ENCODE data around the gene PCDH18.

PCDH18 gene

DNA sequence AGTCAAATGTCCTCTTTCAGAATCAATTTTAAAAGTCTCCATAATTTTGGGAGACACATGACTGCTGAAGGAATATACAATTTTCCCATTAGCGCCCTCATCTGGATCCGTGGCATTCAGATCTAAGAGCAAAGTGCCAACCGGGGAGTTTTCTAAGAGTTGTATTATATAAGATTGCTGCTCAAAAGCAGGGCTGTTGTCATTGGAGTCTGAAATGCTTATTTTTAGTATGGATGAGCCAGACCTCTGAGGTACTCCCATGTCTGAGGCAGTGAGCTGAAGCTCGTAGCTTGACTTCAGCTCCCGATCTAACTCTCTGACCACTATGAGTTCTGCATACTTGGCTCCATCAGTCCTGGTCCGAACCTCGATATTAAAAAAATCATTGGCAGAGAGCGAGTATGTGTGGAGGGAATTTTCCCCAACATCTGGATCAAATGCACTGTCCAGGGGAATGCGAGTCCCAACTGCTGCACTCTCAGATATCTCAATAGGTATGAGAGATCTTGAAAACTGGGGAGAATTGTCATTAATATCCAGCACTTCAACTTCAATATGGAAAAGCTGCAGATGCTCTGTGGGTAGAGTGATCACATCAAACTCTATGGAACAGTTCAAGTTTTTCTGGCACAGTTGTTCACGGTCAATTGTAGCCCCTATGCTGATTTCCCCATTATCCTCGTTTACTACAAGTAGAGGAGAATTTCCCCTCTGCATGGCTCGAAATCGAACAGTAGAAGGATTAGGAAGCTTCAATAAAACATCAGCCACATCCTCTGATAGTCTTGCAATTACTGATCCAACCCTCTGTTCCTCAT lies 917 bp downstream of the PCDH18 start:
- Histone ChIP-seq H3K79me2 (ENCODE audit: insufficient read depth, low read length) (no peaks in the 10 kb centered on the region), H3K4me1 (ENCODE audit: insufficient read depth, low read length) (no peaks in the 10 kb centered on the region), H3K9me3 (ENCODE audit: insufficient read depth, low read length, severe bottlenecking) (no peaks in the 10 kb centered on the region), H3K4me3 (ENCODE audit: low read depth in 1 of 2, low read length in 2 of 2) (no peak overlapping the region), H4K20me1 (ENCODE audit: insufficient read depth, low read length) (no peaks in the 10 kb centered on the region), H3K36me3 (ENCODE audit: insufficient read depth, low read length) (no peaks in the 10 kb centered on the region), H2AFZ (ENCODE audit: low read depth, low read length) (no peak overlapping the region), H3K9ac (ENCODE audit: low read depth, low read length) (no peak overlapping the region), H3K27me3 (ENCODE audit: insufficient read depth, low read length, poor library complexity) (no peaks in the 10 kb centered on the region), H3K4me2 (ENCODE audit: insufficient read depth, low read length) (no peak overlapping the region), H3K27ac (ENCODE audit: low read length) (no peak overlapping the region)
- no peak for ATAC-seq (ENCODE audit: insufficient read depth, low read depth)
- TF ChIP-seq, protein P1, sequence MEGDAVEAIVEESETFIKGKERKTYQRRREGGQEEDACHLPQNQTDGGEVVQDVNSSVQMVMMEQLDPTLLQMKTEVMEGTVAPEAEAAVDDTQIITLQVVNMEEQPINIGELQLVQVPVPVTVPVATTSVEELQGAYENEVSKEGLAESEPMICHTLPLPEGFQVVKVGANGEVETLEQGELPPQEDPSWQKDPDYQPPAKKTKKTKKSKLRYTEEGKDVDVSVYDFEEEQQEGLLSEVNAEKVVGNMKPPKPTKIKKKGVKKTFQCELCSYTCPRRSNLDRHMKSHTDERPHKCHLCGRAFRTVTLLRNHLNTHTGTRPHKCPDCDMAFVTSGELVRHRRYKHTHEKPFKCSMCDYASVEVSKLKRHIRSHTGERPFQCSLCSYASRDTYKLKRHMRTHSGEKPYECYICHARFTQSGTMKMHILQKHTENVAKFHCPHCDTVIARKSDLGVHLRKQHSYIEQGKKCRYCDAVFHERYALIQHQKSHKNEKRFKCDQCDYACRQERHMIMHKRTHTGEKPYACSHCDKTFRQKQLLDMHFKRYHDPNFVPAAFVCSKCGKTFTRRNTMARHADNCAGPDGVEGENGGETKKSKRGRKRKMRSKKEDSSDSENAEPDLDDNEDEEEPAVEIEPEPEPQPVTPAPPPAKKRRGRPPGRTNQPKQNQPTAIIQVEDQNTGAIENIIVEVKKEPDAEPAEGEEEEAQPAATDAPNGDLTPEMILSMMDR (IDR thresholded peaks at IDR 0.05; ENCODE audit: borderline replicate concordance, extremely low read depth, low read length, poor library complexity, severe bottlenecking), result no peak
- no peak for TF ChIP-seq EZH2 (IDR thresholded peaks at IDR 0.05; ENCODE audit: borderline replicate concordance, low read depth, low read length, severe bottlenecking)
- DNase-seq, result no peak

DNA sequence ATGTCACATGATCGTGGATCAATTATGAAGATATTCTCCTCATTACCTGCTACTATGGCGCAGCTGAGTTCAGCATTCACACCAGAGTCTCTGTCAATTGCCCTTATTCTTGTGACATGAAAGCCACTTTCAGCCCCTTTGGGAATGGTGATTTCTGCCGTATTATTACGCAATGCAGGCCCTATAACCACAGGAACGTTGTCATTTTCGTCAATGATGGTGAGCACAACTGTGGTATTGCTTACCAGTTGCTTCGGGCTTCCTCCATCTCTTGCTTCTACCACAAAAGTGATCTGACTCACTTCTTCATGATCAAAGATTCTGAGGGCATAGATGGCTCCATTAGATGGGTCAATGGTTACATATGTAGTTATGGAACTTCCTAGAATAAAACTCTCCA lies 2.1 kb downstream of the PCDH18 start:
- no peaks in the 10 kb centered on the region for H3K79me2 ChIP-seq (ENCODE audit: insufficient read depth, low read length)
- no peaks in the 10 kb centered on the region for H3K9me3 ChIP-seq (ENCODE audit: insufficient read depth, low read length, severe bottlenecking)
- no peaks in the 10 kb centered on the region for H3K36me3 ChIP-seq (ENCODE audit: insufficient read depth, low read length)
- no peak overlapping the region for H3K9ac ChIP-seq (ENCODE audit: low read depth, low read length)
- H4K20me1 ChIP-seq (ENCODE audit: insufficient read depth, low read length), result no peaks in the 10 kb centered on the region
- no peak for DNase-seq
- H3K4me3 ChIP-seq (ENCODE audit: low read depth in 1 of 2, low read length in 2 of 2), result no peak overlapping the region
- H3K27me3 ChIP-seq (ENCODE audit: insufficient read depth, low read length, poor library complexity), result no peaks in the 10 kb centered on the region
- H3K4me1 ChIP-seq (ENCODE audit: insufficient read depth, low read length), result no peaks in the 10 kb centered on the region
- no peak for ATAC-seq (ENCODE audit: insufficient read depth, low read depth)
- no peak overlapping the region for H3K4me2 ChIP-seq (ENCODE audit: insufficient read depth, low read length)
- no peak overlapping the region for H3K27ac ChIP-seq (ENCODE audit: low read length)
- no peak for TF ChIP-seq EZH2 (IDR thresholded peaks at IDR 0.05; ENCODE audit: borderline replicate concordance, low read depth, low read length, severe bottlenecking)
- TF ChIP-seq, protein P1 (IDR thresholded peaks at IDR 0.05; ENCODE audit: borderline replicate concordance, extremely low read depth, low read length, poor library complexity, severe bottlenecking), result no peak
- no peak overlapping the region for H2AFZ ChIP-seq (ENCODE audit: low read depth, low read length)

DNA sequence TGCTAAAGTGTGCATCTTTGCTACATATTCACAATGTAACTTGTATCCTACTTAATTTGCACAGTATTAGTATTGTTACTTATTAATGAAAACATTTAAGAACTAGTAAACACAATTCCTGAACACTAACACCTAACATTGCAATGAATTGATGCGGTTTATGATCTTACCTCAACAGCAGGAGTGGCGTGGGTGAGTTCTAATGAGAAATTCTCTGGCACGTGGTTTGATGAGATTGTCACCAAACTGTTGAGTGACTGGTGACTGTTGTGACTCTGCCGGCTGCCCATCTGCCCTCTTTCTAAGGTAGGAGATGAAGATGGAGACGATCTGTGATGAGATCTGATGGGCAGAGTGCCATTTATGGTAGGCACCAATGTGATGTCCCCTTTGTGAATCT lies 2.9 kb downstream of the PCDH18 start:
- no peaks in the 10 kb centered on the region for H3K36me3 ChIP-seq (ENCODE audit: insufficient read depth, low read length)
- ATAC-seq (ENCODE audit: insufficient read depth, low read depth) (no peak), DNase-seq (no peak)
- H3K4me1 ChIP-seq (ENCODE audit: insufficient read depth, low read length), result no peaks in the 10 kb centered on the region
- H3K4me3 ChIP-seq (ENCODE audit: low read depth in 1 of 2, low read length in 2 of 2), result no peak overlapping the region
- H3K9me3 ChIP-seq (ENCODE audit: insufficient read depth, low read length, severe bottlenecking), result no peaks in the 10 kb centered on the region
- no peak overlapping the region for H3K27ac ChIP-seq (ENCODE audit: low read length)
- H3K9ac ChIP-seq (ENCODE audit: low read depth, low read length), result no peak overlapping the region
- no peak overlapping the region for H3K4me2 ChIP-seq (ENCODE audit: insufficient read depth, low read length)
- no peaks in the 10 kb centered on the region for H4K20me1 ChIP-seq (ENCODE audit: insufficient read depth, low read length)
- no peaks in the 10 kb centered on the region for H3K27me3 ChIP-seq (ENCODE audit: insufficient read depth, low read length, poor library complexity)
- no peak overlapping the region for H2AFZ ChIP-seq (ENCODE audit: low read depth, low read length)
- H3K79me2 ChIP-seq (ENCODE audit: insufficient read depth, low read length), result no peaks in the 10 kb centered on the region
- TF ChIP-seq EZH2 (IDR thresholded peaks at IDR 0.05; ENCODE audit: borderline replicate concordance, low read depth, low read length, severe bottlenecking), result no peak
- TF ChIP-seq, protein P1 (IDR thresholded peaks at IDR 0.05; ENCODE audit: borderline replicate concordance, extremely low read depth, low read length, poor library complexity, severe bottlenecking), result no peak

Measured in DND-41 (cell line).